ENCODE data around the gene CYYR1.

DNA sequence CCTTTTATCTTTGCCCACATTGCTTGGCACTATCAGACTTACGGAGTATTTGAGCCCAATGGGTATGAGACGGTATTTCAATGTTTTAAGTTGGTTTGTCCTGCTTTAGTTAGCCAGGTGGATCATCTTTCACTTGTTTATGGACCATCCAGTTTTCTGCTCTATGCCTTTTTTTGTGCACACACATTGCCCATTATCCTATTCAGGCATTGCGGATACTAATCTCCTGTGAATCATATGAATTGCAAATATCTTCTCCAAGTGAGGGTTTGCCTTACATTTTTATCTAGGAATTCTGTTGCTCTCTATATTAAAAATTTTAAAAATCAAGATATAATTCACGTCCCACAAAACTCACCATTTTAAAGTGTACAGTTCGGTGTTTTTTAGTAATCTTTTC lies 14.0 kb downstream of the CYYR1 start:
- TF ChIP-seq, protein P1, sequence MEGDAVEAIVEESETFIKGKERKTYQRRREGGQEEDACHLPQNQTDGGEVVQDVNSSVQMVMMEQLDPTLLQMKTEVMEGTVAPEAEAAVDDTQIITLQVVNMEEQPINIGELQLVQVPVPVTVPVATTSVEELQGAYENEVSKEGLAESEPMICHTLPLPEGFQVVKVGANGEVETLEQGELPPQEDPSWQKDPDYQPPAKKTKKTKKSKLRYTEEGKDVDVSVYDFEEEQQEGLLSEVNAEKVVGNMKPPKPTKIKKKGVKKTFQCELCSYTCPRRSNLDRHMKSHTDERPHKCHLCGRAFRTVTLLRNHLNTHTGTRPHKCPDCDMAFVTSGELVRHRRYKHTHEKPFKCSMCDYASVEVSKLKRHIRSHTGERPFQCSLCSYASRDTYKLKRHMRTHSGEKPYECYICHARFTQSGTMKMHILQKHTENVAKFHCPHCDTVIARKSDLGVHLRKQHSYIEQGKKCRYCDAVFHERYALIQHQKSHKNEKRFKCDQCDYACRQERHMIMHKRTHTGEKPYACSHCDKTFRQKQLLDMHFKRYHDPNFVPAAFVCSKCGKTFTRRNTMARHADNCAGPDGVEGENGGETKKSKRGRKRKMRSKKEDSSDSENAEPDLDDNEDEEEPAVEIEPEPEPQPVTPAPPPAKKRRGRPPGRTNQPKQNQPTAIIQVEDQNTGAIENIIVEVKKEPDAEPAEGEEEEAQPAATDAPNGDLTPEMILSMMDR (IDR thresholded peaks at IDR 0.05): no peak
- TF ChIP-seq POLR2A (IDR thresholded peaks at IDR 0.05): no peak
